NCI-H510A treated with DMSO at 0.1 percent for 48 hours (cell line): Measurements from ENCODE around the gene TMEM204.
"Not testable (repeated sequence)": the region's sequence is repeated elsewhere in the genome, so short reads cannot be mapped to it uniquely, and the experiment has no call there.

Experiments used
- DNase-seq: peaks from one replicate; lab custom pipeline; 2025; lab: John Stamatoyannopoulos, UW

TMEM204 gene

GRCh38 chr16:1595511-1595910 is 62.0 kb downstream of the TMEM204 start:
- not testable (repeated sequence) for DNase-seq

- DNase-seq: no peak
Measured at GRCh38 chr16:1596516-1596915, 63.0 kb downstream of the TMEM204 start.

DNA sequence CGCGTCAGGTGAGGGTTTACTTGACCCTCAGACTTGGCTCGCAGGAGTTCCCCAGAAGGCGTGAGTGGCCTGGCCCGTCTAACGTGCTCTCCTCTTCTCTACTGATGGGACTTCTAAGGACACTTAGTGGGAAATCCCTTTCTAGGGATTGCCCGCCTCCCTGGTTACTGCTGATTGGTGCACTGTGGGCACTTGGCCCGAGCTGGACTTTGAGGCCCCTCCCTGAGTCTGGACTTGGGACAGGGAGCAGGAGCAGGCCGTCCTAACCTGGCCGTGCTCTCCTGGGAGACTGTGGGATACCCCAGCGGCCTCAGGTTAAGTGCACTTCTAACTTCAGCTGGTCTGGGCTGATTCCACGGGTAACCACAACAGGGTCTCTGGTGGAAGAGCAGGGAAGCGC is 63.7 kb downstream of the TMEM204 start:
- no peak for DNase-seq

- no peak for DNase-seq
Measured at GRCh38 chr16:1601031-1601430, 67.6 kb downstream of the TMEM204 start.

DNA sequence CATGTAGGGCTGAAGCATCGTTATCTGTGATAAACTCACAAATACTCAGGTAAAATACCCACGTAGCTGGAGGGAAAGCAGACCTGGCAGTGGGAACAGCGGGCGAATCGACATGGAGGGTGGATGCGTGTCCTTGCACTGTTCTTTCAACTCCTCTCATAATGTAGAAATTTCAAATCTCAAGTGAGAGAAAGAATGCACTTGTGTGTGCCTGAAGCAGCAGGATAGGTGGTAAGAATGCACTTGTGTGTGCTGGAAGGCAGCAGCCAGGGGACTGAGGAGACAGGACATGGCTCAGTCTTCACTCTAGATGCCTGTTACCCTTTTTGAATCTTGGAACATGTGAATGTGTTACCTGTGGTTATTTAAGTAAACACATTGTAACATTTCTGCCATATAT is 68.0 kb downstream of the TMEM204 start:
- no peak for DNase-seq

DNA sequence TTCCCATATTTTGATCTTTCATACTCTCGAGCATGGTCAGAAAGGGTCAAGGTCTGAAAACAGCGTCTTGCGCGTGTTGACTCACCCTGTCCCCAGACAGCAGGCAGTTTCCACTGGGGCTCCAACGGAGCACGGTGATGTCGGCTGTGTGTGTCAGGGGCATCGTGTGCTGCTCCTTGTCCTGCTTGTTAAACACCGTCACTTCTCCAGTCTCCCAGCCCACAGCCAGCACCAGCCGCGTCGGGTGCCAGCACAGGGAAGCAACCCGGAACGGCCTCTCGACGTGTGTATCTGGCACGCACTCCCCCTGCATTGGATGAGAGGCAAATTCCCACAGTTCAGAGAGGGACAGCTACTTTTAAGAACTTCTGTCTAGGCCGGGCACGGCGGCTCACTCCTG is 68.8 kb downstream of the TMEM204 start:
- DNase-seq: no peak
